ENCODE data around the gene SLC30A2.

DNA sequence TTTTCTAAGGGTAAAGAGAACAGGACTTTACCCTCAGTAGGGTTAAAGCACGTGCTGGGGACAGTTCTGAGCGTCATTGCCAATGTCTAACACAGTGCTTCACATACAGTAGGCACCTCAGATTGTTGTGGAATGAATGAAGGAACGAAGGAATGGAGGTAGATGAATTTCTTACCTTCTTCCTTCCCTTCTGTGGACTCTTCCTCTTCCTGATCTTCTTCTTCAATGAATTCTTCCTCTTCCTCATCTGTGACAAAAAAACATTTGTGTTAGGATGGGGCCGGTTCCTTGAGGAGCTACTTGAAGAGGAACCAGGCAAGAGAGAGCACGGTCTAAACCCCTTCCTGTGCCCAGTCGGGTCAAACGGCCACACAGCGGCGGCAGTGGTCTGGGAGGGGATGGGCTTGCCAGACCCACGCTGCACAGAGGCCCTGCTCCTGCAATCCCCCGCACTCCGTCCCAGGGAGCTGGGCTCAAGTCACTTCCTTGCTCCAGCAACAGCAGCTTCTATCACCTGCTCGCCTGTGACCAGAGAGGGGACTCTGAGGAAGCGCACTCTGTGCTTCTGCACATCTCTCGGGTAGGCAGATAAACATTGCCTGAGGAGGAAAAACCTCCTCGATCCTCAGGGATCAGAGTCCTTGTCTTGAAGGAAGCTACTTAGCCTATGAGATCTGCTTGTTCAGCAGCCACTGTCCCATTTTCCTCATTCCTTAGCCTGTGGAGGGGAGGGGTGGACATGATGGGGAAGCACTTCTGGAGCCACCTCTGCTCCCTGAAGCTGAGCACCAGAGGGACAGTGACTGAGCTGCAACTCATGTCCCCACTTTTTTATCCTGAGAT is 8.0 kb upstream of the SLC30A2 start:
- TF ChIP-seq, protein P1, sequence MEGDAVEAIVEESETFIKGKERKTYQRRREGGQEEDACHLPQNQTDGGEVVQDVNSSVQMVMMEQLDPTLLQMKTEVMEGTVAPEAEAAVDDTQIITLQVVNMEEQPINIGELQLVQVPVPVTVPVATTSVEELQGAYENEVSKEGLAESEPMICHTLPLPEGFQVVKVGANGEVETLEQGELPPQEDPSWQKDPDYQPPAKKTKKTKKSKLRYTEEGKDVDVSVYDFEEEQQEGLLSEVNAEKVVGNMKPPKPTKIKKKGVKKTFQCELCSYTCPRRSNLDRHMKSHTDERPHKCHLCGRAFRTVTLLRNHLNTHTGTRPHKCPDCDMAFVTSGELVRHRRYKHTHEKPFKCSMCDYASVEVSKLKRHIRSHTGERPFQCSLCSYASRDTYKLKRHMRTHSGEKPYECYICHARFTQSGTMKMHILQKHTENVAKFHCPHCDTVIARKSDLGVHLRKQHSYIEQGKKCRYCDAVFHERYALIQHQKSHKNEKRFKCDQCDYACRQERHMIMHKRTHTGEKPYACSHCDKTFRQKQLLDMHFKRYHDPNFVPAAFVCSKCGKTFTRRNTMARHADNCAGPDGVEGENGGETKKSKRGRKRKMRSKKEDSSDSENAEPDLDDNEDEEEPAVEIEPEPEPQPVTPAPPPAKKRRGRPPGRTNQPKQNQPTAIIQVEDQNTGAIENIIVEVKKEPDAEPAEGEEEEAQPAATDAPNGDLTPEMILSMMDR (IDR thresholded peaks at IDR 0.05), result no peak
- no peak for TF ChIP-seq POLR2A (IDR thresholded peaks at IDR 0.05)

Data from testis (tissue), 2 donors.